H9 (cell line): ENCODE measurements around the gene CCNYL1. TPM values are rescaled to one million over a fixed set of nuclear protein-coding genes. Genes with fewer than 3 reads are reported as not detected.

ENCODE experiments used
- DNase-seq: peaks from one replicate; pipeline ENCODE4 v3.0.0-alpha.2; 2017
- H2AFZ ChIP-seq: one replicate; pipeline ENCODE4 v1.6.1; 2013; ENCODE audit warnings: mild to moderate bottlenecking, low read length, control low read depth, moderate library complexity
- H2AK5ac ChIP-seq: 2 replicates; pipeline ENCODE4 v1.6.1; 2013; ENCODE audit warnings: low read length, control low read depth, mixed read lengths; ENCODE audit not compliant: insufficient read length
- H2BK120ac ChIP-seq: one replicate; pipeline ENCODE4 v1.6.1; 2013; ENCODE audit warnings: low read depth, mild to moderate bottlenecking, low read length, control low read depth, inconsistent platforms; ENCODE audit not compliant: poor library complexity, severe bottlenecking
- H2BK12ac ChIP-seq: 2 replicates; pipeline ENCODE4 v1.6.1; 2013; ENCODE audit warnings: low read length, control low read depth, mixed read lengths, low read depth; ENCODE audit not compliant: insufficient read length
- H2BK15ac ChIP-seq: 2 replicates; pipeline ENCODE4 v1.6.1; 2013; ENCODE audit warnings: low read depth, low read length, control low read depth
- H2BK20ac ChIP-seq: one replicate; pipeline ENCODE4 v1.6.1; 2013; ENCODE audit warnings: low read depth, mild to moderate bottlenecking, low read length, control low read depth, inconsistent platforms; ENCODE audit not compliant: poor library complexity, severe bottlenecking
- H2BK5ac ChIP-seq: 2 replicates; pipeline ENCODE4 v1.6.1; 2013; ENCODE audit warnings: low read length, control low read depth, mixed read lengths; ENCODE audit not compliant: insufficient read length
- H3K14ac ChIP-seq: 2 replicates; pipeline ENCODE4 v1.6.1; 2013; ENCODE audit warnings: low read length, control low read depth; ENCODE audit not compliant: insufficient read depth
- H3K18ac ChIP-seq: 2 replicates; pipeline ENCODE4 v1.6.1; 2013; ENCODE audit warnings: low read depth, mild to moderate bottlenecking, mixed read lengths, low read length, control low read depth; ENCODE audit not compliant: insufficient read length
- H3K23ac ChIP-seq: 2 replicates; pipeline ENCODE4 v1.6.1; 2013; ENCODE audit warnings: low read length, control low read depth, mixed read lengths, low read depth; ENCODE audit not compliant: insufficient read length
- H3K23me2 ChIP-seq: 2 replicates; pipeline ENCODE4 v1.6.1; 2013; ENCODE audit warnings: low read depth, mild to moderate bottlenecking, mixed read lengths, low read length, control low read depth; ENCODE audit not compliant: insufficient read length, poor library complexity, severe bottlenecking
- H3K27ac ChIP-seq: 2 replicates; pipeline ENCODE4 v1.5.1; 2013; ENCODE audit warnings: low read length, control low read depth, mixed read lengths, low read depth; ENCODE audit not compliant: insufficient read length
- H3K27me3 ChIP-seq: 2 replicates; pipeline ENCODE4 v1.6.1; 2013; ENCODE audit warnings: low read length, control low read depth, inconsistent platforms; ENCODE audit not compliant: insufficient read depth
- H3K4ac ChIP-seq: 2 replicates; pipeline ENCODE4 v1.6.1; 2013; ENCODE audit warnings: low read depth, mild to moderate bottlenecking, control low read depth, inconsistent platforms, low read length, moderate library complexity
- H3K4me1 ChIP-seq: 2 replicates; pipeline ENCODE4 v1.6.1; 2013; ENCODE audit warnings: low read length, control low read depth, inconsistent platforms; ENCODE audit not compliant: insufficient read depth
- H3K4me2 ChIP-seq: 2 replicates; pipeline ENCODE4 v1.6.1; 2013; ENCODE audit warnings: low read length, control low read depth, mixed read lengths; ENCODE audit not compliant: insufficient read length, insufficient read depth
- H3K56ac ChIP-seq: 2 replicates; pipeline ENCODE4 v1.6.1; 2013; ENCODE audit warnings: low read depth, mild to moderate bottlenecking, mixed read lengths, low read length, control low read depth; ENCODE audit not compliant: insufficient read length
- H3K79me1 ChIP-seq: 2 replicates; pipeline ENCODE4 v1.6.1; 2013; ENCODE audit warnings: low read depth, mild to moderate bottlenecking, moderate library complexity, low read length, control low read depth, inconsistent platforms; ENCODE audit not compliant: insufficient read depth, poor library complexity, severe bottlenecking
- H3K79me2 ChIP-seq: 2 replicates; pipeline ENCODE4 v1.6.1; 2013; ENCODE audit warnings: low read length, control low read depth, inconsistent platforms; ENCODE audit not compliant: insufficient read depth
- H3K9ac ChIP-seq: 2 replicates; pipeline ENCODE4 v1.6.1; 2013; ENCODE audit warnings: low read length, control low read depth, mixed read lengths; ENCODE audit not compliant: insufficient read length; ENCODE audit errors: extremely low read depth
- H3K9me3 ChIP-seq: one replicate; pipeline ENCODE4 v1.6.1; 2013; ENCODE audit warnings: low read depth, low read length, inconsistent platforms; ENCODE audit not compliant: control insufficient read depth
- H3T11ph ChIP-seq: one replicate; pipeline ENCODE4 v1.6.1; 2013; ENCODE audit warnings: mild to moderate bottlenecking, low read length, control low read depth, inconsistent platforms
- H4K20me1 ChIP-seq: one replicate; pipeline ENCODE4 v1.6.1; 2013; ENCODE audit not compliant: control insufficient read depth, insufficient read length, insufficient read depth
- H4K5ac ChIP-seq: 2 replicates; pipeline ENCODE4 v1.6.1; 2013; ENCODE audit warnings: low read depth, mild to moderate bottlenecking, mixed read lengths, low read length, control low read depth; ENCODE audit not compliant: insufficient read length
- H4K8ac ChIP-seq: replicated peaks from 2 replicates; pipeline ENCODE4 v1.6.1; 2013; ENCODE audit warnings: low read length, control low read depth, mixed read lengths, low read depth; ENCODE audit not compliant: insufficient read length
- H4K91ac ChIP-seq: 2 replicates; pipeline ENCODE4 v1.6.1; 2013; ENCODE audit warnings: low read depth, mild to moderate bottlenecking, moderate library complexity, mixed read lengths, low read length, control low read depth; ENCODE audit not compliant: insufficient read length
- H3K27ac Mint-ChIP-seq, 3 experiments: 2 replicates in 2 of 3; 3 replicates in 1 of 3; pipeline ENCODE4 v1.8.0; 2020 to 2021; ENCODE audit warnings: mixed read lengths in 3 of 3, mild to moderate bottlenecking in 1 of 3, moderate library complexity in 1 of 3
- H3K27me3 Mint-ChIP-seq: 2 replicates; pipeline ENCODE4 v1.8.0; 2021; ENCODE audit warnings: low read depth, mild to moderate bottlenecking, moderate library complexity, mixed read lengths
- H3K36me3 Mint-ChIP-seq, 3 experiments: 2 replicates in 2 of 3; 3 replicates in 1 of 3; pipeline ENCODE4 v1.8.0; 2020 to 2021; ENCODE audit warnings: low read depth in 3 of 3, mixed read lengths in 3 of 3; ENCODE audit not compliant: insufficient read depth in 1 of 3
- H3K4me1 Mint-ChIP-seq, 2 experiments: 2 replicates each; pipeline ENCODE4 v1.8.0; 2020; ENCODE audit warnings: mixed read lengths in 2 of 2
- H3K4me3 Mint-ChIP-seq, 2 experiments: 2 replicates in 1 of 2; 3 replicates in 1 of 2; pipeline ENCODE4 v1.8.0; 2020 to 2021; ENCODE audit warnings: mild to moderate bottlenecking in 2 of 2, mixed read lengths in 2 of 2, moderate library complexity in 1 of 2
- H3K9me3 Mint-ChIP-seq, 2 experiments: 2 replicates in 1 of 2; 3 replicates in 1 of 2; pipeline ENCODE4 v1.8.0; 2020; ENCODE audit warnings: mild to moderate bottlenecking in 2 of 2, mixed read lengths in 2 of 2, moderate library complexity in 1 of 2
- CTCF ChIP-seq: fragments of 200-600 bp; sonication (generic); conservative IDR thresholded peaks from 3 replicates; pipeline ENCODE4 v1.8.0; 2021; ENCODE audit warnings: antibody characterized with exemption, mild to moderate bottlenecking
- WGBS: extraction: QIAGEN DNeasy Blood & Tissue Kit; methylation state at CpG from one replicate; pipeline ENCODE4 v1.1.7; 2013; ENCODE audit warnings: missing lambda C conversion rate, low lambda C conversion rate, mixed read lengths; ENCODE audit not compliant: insufficient read length; ENCODE audit errors: extremely low coverage; 5-methylcytosine and 5-hydroxymethylcytosine counted together
- total RNA-seq: library from RNA; stranded (reverse); gene quantifications from 2 replicates; pipeline ENCODE4 v1.2.1, GENCODE V29; 2021

CCNYL1 gene
- total RNA-seq, 1 experiment from 2014 or later: 27.0 TPM

GRCh38 chr2:207759890-207760289, 48.5 kb downstream of the CCNYL1 start:
- no peak overlapping the region for H4K8ac ChIP-seq
- H3K79me2 ChIP-seq: peaks cover 20% of the 10 kb centered on the region; the same call in 1 of the 2 replicates
- H3K9ac ChIP-seq: no peak overlapping the region
- H3K23me2 ChIP-seq: peaks cover 6% of the 10 kb centered on the region
- no peak overlapping the region for H2AK5ac ChIP-seq
- no peak overlapping the region for H3T11ph ChIP-seq
- H3K23ac ChIP-seq: no peak overlapping the region
- no peak overlapping the region for H3K14ac ChIP-seq
- no peak for DNase-seq
- no peaks in the 10 kb centered on the region for H3K27me3 Mint-ChIP-seq
- H3K4ac ChIP-seq: no peak overlapping the region
- H3K27ac ChIP-seq: no peak overlapping the region
- no peak overlapping the region for H3K4me2 ChIP-seq
- peaks cover 16 to 74% (median 68%) of the 10 kb centered on the region in 3 experiments; a peak in 6 of 7 replicates for H3K36me3 Mint-ChIP-seq
- H3K56ac ChIP-seq: no peak overlapping the region
- H2BK20ac ChIP-seq: no peak overlapping the region
- TF ChIP-seq CTCF: no peak
- H4K91ac ChIP-seq: no peak overlapping the region
- H3K27ac Mint-ChIP-seq: peak overlapping the region in 2 of 3 experiments; percentile 37 to 86; a peak in 4 of 7 replicates
- H4K5ac ChIP-seq: peak overlapping the region; percentile 43
- H2BK15ac ChIP-seq: no peak overlapping the region
- peaks cover 16% of the 10 kb centered on the region for H3K4me1 ChIP-seq
- H2BK5ac ChIP-seq: no peak overlapping the region
- H3K9me3 ChIP-seq: no peaks in the 10 kb centered on the region
- no peaks in the 10 kb centered on the region for H3K27me3 ChIP-seq
- no peak overlapping the region for H3K4me3 Mint-ChIP-seq
- H3K4me1 Mint-ChIP-seq: peaks cover 54 to 55% of the 10 kb centered on the region in 2 experiments
- H2BK120ac ChIP-seq: no peak overlapping the region
- H4K20me1 ChIP-seq: no peaks in the 10 kb centered on the region
- H2AFZ ChIP-seq: no peak overlapping the region
- H2BK12ac ChIP-seq: no peak overlapping the region
- no peak overlapping the region for H3K18ac ChIP-seq
- no peaks in the 10 kb centered on the region for H3K9me3 Mint-ChIP-seq
- no peaks in the 10 kb centered on the region for H3K79me1 ChIP-seq
- no CpG with 5 or more reads among the region's 2 CpGs for WGBS
